ENCODE results near the gene GDNF.

Gene GDNF

GRCh38 chr5:37773809-37774208, 66.0 kb downstream of the GDNF start:
- H3K4ac ChIP-seq (ENCODE audit: low read length), result no peak overlapping the region
- no peak overlapping the region for H4K91ac ChIP-seq (ENCODE audit: low read depth, low read length, poor library complexity)
- no peak overlapping the region for H3K27ac ChIP-seq (replicated peaks; ENCODE audit: low read length)
- H3K18ac ChIP-seq (ENCODE audit: low read length), result no peak overlapping the region
- no CpG with 5 or more reads among the region's 1 CpG for WGBS, 2 donors (ENCODE audit: extremely low coverage in 2 of 2, insufficient read length in 2 of 2, insufficient replicate concordance in 1 of 2)
- no peak overlapping the region for H2BK12ac ChIP-seq (ENCODE audit: low read length)
- no peak overlapping the region for H2BK120ac ChIP-seq (ENCODE audit: low read depth, low read length)
- H3K79me1 ChIP-seq (ENCODE audit: low read depth, low read length), result no peaks in the 10 kb centered on the region
- H3K9me3 ChIP-seq (replicated peaks in 1 of 2; ENCODE audit: control insufficient read depth in 2 of 2, insufficient read depth in 1 of 2, low read depth in 1 of 2, low read length in 2 of 2), result peaks cover 0 to 10% of the 10 kb centered on the region in 2 donors
- peaks cover 0 to 2% of the 10 kb centered on the region in 2 donors for H3K4me1 ChIP-seq (ENCODE audit: control insufficient read depth in 2 of 2, insufficient read depth in 1 of 2, low read depth in 1 of 2, low read length in 2 of 2)
- H3K4me2 ChIP-seq (ENCODE audit: insufficient read depth, low read length, poor library complexity, severe bottlenecking), result no peak overlapping the region
- no peak overlapping the region for H3K9ac ChIP-seq (ENCODE audit: low read depth, low read length, poor library complexity)
- no peaks in the 10 kb centered on the region for H3K36me3 ChIP-seq (replicated peaks in 1 of 2; ENCODE audit: control insufficient read depth in 2 of 2, insufficient read depth in 2 of 2, low read length in 2 of 2)
- DNase-seq (ENCODE audit: low spot score), result no peak
- no peak overlapping the region for H3K23ac ChIP-seq (ENCODE audit: low read depth, low read length, poor library complexity)
- H3K4me3 ChIP-seq (ENCODE audit: low read length in 2 of 2), result no peak overlapping the region
- no peak overlapping the region for H2AFZ ChIP-seq (ENCODE audit: low read length)
- H3K27me3 ChIP-seq (ENCODE audit: control insufficient read depth in 3 of 3, insufficient read depth in 3 of 3, low read depth in 1 of 3, low read length in 3 of 3), result no peaks in the 10 kb centered on the region
- no peak overlapping the region for H2BK15ac ChIP-seq (ENCODE audit: low read length)
- no peak overlapping the region for H3K14ac ChIP-seq (ENCODE audit: low read length)
- H2AK5ac ChIP-seq (ENCODE audit: low read depth, low read length), result no peak overlapping the region
- H4K8ac ChIP-seq (ENCODE audit: low read depth, low read length), result no peak overlapping the region
- H2BK5ac ChIP-seq (ENCODE audit: low read length), result no peak overlapping the region

- Histone ChIP-seq H4K91ac (ENCODE audit: low read depth, low read length, poor library complexity) (no peak overlapping the region), H4K8ac (ENCODE audit: low read depth, low read length) (no peak overlapping the region), H2BK120ac (ENCODE audit: low read depth, low read length) (no peak overlapping the region), H3K79me1 (ENCODE audit: low read depth, low read length) (no peaks in the 10 kb centered on the region), H3K4ac (ENCODE audit: low read length) (no peak overlapping the region), H3K4me3 (ENCODE audit: low read length in 2 of 2) (no peak overlapping the region), H3K14ac (ENCODE audit: low read length) (no peak overlapping the region), H3K9ac (ENCODE audit: low read depth, low read length, poor library complexity) (no peak overlapping the region), H2BK15ac (ENCODE audit: low read length) (no peak overlapping the region), H3K36me3 (replicated peaks in 1 of 2; ENCODE audit: control insufficient read depth in 2 of 2, insufficient read depth in 2 of 2, low read length in 2 of 2) (no peaks in the 10 kb centered on the region), H3K4me1 (ENCODE audit: control insufficient read depth in 2 of 2, insufficient read depth in 1 of 2, low read depth in 1 of 2, low read length in 2 of 2) (peaks cover 0 to 2% of the 10 kb centered on the region in 2 donors), H2BK12ac (ENCODE audit: low read length) (no peak overlapping the region), H3K4me2 (ENCODE audit: insufficient read depth, low read length, poor library complexity, severe bottlenecking) (no peak overlapping the region), H3K27me3 (ENCODE audit: control insufficient read depth in 3 of 3, insufficient read depth in 3 of 3, low read depth in 1 of 3, low read length in 3 of 3) (no peaks in the 10 kb centered on the region), H3K9me3 (replicated peaks in 1 of 2; ENCODE audit: control insufficient read depth in 2 of 2, insufficient read depth in 1 of 2, low read depth in 1 of 2, low read length in 2 of 2) (peaks cover 0 to 10% of the 10 kb centered on the region in 2 donors), H2BK5ac (ENCODE audit: low read length) (no peak overlapping the region), H3K18ac (ENCODE audit: low read length) (no peak overlapping the region), H3K23ac (ENCODE audit: low read depth, low read length, poor library complexity) (no peak overlapping the region), H3K27ac (replicated peaks; ENCODE audit: low read length) (no peak overlapping the region), H2AFZ (ENCODE audit: low read length) (no peak overlapping the region), H2AK5ac (ENCODE audit: low read depth, low read length) (no peak overlapping the region)
- DNase-seq (ENCODE audit: low spot score), result no peak
- no CpG with 5 or more reads among the region's 2 CpGs for WGBS, 2 donors (ENCODE audit: extremely low coverage in 2 of 2, insufficient read length in 2 of 2, insufficient replicate concordance in 1 of 2)
Observed at GRCh38 chr5:37772255-37772654, 67.6 kb downstream of the GDNF start.

GRCh38 chr5:37771731-37772130, 68.1 kb downstream of the GDNF start:
- no peak overlapping the region for H3K4ac ChIP-seq (ENCODE audit: low read length)
- H2AFZ ChIP-seq (ENCODE audit: low read length), result no peak overlapping the region
- WGBS, 2 donors (ENCODE audit: extremely low coverage in 2 of 2, insufficient read length in 2 of 2, insufficient replicate concordance in 1 of 2), result no CpG with 5 or more reads among the region's 2 CpGs
- no peak overlapping the region for H3K14ac ChIP-seq (ENCODE audit: low read length)
- no peaks in the 10 kb centered on the region for H3K79me1 ChIP-seq (ENCODE audit: low read depth, low read length)
- H3K9me3 ChIP-seq (replicated peaks in 1 of 2; ENCODE audit: control insufficient read depth in 2 of 2, insufficient read depth in 1 of 2, low read depth in 1 of 2, low read length in 2 of 2), result peaks cover 0 to 10% of the 10 kb centered on the region in 2 donors
- no peak overlapping the region for H2BK5ac ChIP-seq (ENCODE audit: low read length)
- no peak overlapping the region for H2AK5ac ChIP-seq (ENCODE audit: low read depth, low read length)
- no peak for DNase-seq (ENCODE audit: low spot score)
- H3K4me2 ChIP-seq (ENCODE audit: insufficient read depth, low read length, poor library complexity, severe bottlenecking), result no peak overlapping the region
- H3K18ac ChIP-seq (ENCODE audit: low read length), result no peak overlapping the region
- H3K36me3 ChIP-seq (replicated peaks in 1 of 2; ENCODE audit: control insufficient read depth in 2 of 2, insufficient read depth in 2 of 2, low read length in 2 of 2), result no peaks in the 10 kb centered on the region
- no peaks in the 10 kb centered on the region for H3K27me3 ChIP-seq (ENCODE audit: control insufficient read depth in 3 of 3, insufficient read depth in 3 of 3, low read depth in 1 of 3, low read length in 3 of 3)
- H3K9ac ChIP-seq (ENCODE audit: low read depth, low read length, poor library complexity), result no peak overlapping the region
- H4K91ac ChIP-seq (ENCODE audit: low read depth, low read length, poor library complexity), result no peak overlapping the region
- no peak overlapping the region for H3K23ac ChIP-seq (ENCODE audit: low read depth, low read length, poor library complexity)
- H3K4me3 ChIP-seq (ENCODE audit: low read length in 2 of 2), result no peak overlapping the region
- H2BK120ac ChIP-seq (ENCODE audit: low read depth, low read length), result no peak overlapping the region
- H3K4me1 ChIP-seq (ENCODE audit: control insufficient read depth in 2 of 2, insufficient read depth in 1 of 2, low read depth in 1 of 2, low read length in 2 of 2), result peaks cover 0 to 2% of the 10 kb centered on the region in 2 donors
- H2BK12ac ChIP-seq (ENCODE audit: low read length), result no peak overlapping the region
- H4K8ac ChIP-seq (ENCODE audit: low read depth, low read length), result no peak overlapping the region
- no peak overlapping the region for H2BK15ac ChIP-seq (ENCODE audit: low read length)
- H3K27ac ChIP-seq (replicated peaks; ENCODE audit: low read length), result no peak overlapping the region

- Histone ChIP-seq H2AK5ac (ENCODE audit: low read depth, low read length) (no peak overlapping the region), H2AFZ (ENCODE audit: low read length) (no peak overlapping the region), H3K4me1 (ENCODE audit: control insufficient read depth in 2 of 2, insufficient read depth in 1 of 2, low read depth in 1 of 2, low read length in 2 of 2) (peaks cover 0 to 2% of the 10 kb centered on the region in 2 donors), H3K4me3 (ENCODE audit: low read length in 2 of 2) (no peak overlapping the region), H2BK120ac (ENCODE audit: low read depth, low read length) (peak overlapping the region; percentile 20), H3K27me3 (ENCODE audit: control insufficient read depth in 3 of 3, insufficient read depth in 3 of 3, low read depth in 1 of 3, low read length in 3 of 3) (no peaks in the 10 kb centered on the region), H3K4me2 (ENCODE audit: insufficient read depth, low read length, poor library complexity, severe bottlenecking) (no peak overlapping the region), H2BK12ac (ENCODE audit: low read length) (no peak overlapping the region), H3K4ac (ENCODE audit: low read length) (no peak overlapping the region), H2BK5ac (ENCODE audit: low read length) (no peak overlapping the region), H4K8ac (ENCODE audit: low read depth, low read length) (no peak overlapping the region), H3K27ac (replicated peaks; ENCODE audit: low read length) (no peak overlapping the region), H3K9ac (ENCODE audit: low read depth, low read length, poor library complexity) (peak overlapping the region; percentile 9), H3K36me3 (replicated peaks in 1 of 2; ENCODE audit: control insufficient read depth in 2 of 2, insufficient read depth in 2 of 2, low read length in 2 of 2) (no peaks in the 10 kb centered on the region), H3K14ac (ENCODE audit: low read length) (no peak overlapping the region), H3K9me3 (replicated peaks in 1 of 2; ENCODE audit: control insufficient read depth in 2 of 2, insufficient read depth in 1 of 2, low read depth in 1 of 2, low read length in 2 of 2) (peaks cover 0 to 10% of the 10 kb centered on the region in 2 donors), H3K79me1 (ENCODE audit: low read depth, low read length) (no peaks in the 10 kb centered on the region), H3K23ac (ENCODE audit: low read depth, low read length, poor library complexity) (no peak overlapping the region), H3K18ac (ENCODE audit: low read length) (no peak overlapping the region), H2BK15ac (ENCODE audit: low read length) (no peak overlapping the region), H4K91ac (ENCODE audit: low read depth, low read length, poor library complexity) (no peak overlapping the region)
- no peak for DNase-seq (ENCODE audit: low spot score)
- no CpG with 5 or more reads among the region's 3 CpGs for WGBS, 2 donors (ENCODE audit: extremely low coverage in 2 of 2, insufficient read length in 2 of 2, insufficient replicate concordance in 1 of 2)
Observed at GRCh38 chr5:37771203-37771611, 68.6 kb downstream of the GDNF start.
